PC-9 (cell line): Measurements from ENCODE around the gene PKNOX2. TPM values are rescaled to one million over a fixed set of nuclear protein-coding genes. Genes with fewer than 3 reads are reported as not detected.

Experiments
- BruUV-seq: library from RNA; stranded (reverse); fragments of 400-500 nt; replicated peaks from 2 replicates; lab custom pipeline; 2021; lab: Mats Ljungman, UMichigan
- CTCF ChIA-PET: fragments of 300-600 bp; sonication (Branson Sonifier 250); formaldehyde crosslinking; loops from one replicate; lab custom pipeline; 2022; ENCODE audit warnings: antibody characterized with exemption; lab: Charles Lee
- POLR2A ChIA-PET: fragments of 300-600 bp; sonication (Branson Sonifier 250); formaldehyde crosslinking; loops from one replicate; lab custom pipeline; 2022; ENCODE audit warnings: antibody characterized with exemption; ENCODE audit not compliant: unreplicated experiment; lab: Charles Lee
- DNase-seq, 2 experiments: peaks; one replicate each; pipeline versions ENCODE4 v3.0.0 to v3.0.0-alpha.2; 2015 to 2022; ENCODE audit warnings: mixed read lengths in 1 of 2
- H2AFZ ChIP-seq: fragments of 200-600 bp; sonication (generic); 2 replicates; pipeline ENCODE4 v1.8.1; 2017; ENCODE audit warnings: antibody characterized with exemption
- H3F3A ChIP-seq: fragments of 200-600 bp; sonication (generic); 2 replicates; pipeline ENCODE4 v1.8.1; 2017; ENCODE audit warnings: antibody characterized with exemption, mild to moderate bottlenecking, low read depth; ENCODE audit not compliant: insufficient read depth
- H3K27ac ChIP-seq: fragments of 200-600 bp; sonication (generic); 2 replicates; pipeline ENCODE4 v1.6.1; 2016; ENCODE audit warnings: mixed run types
- H3K27me3 ChIP-seq: fragments of 200-600 bp; sonication (generic); 2 replicates; pipeline ENCODE4 v1.6.1; 2016; ENCODE audit warnings: low read depth, mixed run types; ENCODE audit not compliant: insufficient read depth
- H3K36me3 ChIP-seq: fragments of 200-600 bp; sonication (generic); 2 replicates; pipeline ENCODE4 v1.6.1; 2016; ENCODE audit warnings: low read depth, mixed run types
- H3K4me1 ChIP-seq: fragments of 200-600 bp; sonication (generic); replicated peaks from 2 replicates; pipeline ENCODE4 v1.6.1; 2016; ENCODE audit warnings: mixed run types; ENCODE audit not compliant: insufficient read depth
- H3K4me2 ChIP-seq: fragments of 200-600 bp; sonication (generic); 2 replicates; pipeline ENCODE4 v1.6.1; 2017; ENCODE audit warnings: mixed run types
- H3K4me3 ChIP-seq: fragments of 200-600 bp; sonication (generic); 2 replicates; pipeline ENCODE4 v1.6.1; 2016; ENCODE audit warnings: mixed run types
- H3K79me2 ChIP-seq: fragments of 200-600 bp; sonication (generic); 2 replicates; pipeline ENCODE4 v1.6.1; 2017; ENCODE audit warnings: low read depth, mixed run types
- H3K9me2 ChIP-seq: fragments of 200-600 bp; sonication (generic); 2 replicates; pipeline ENCODE4 v1.8.1; 2017; ENCODE audit warnings: mild to moderate bottlenecking; ENCODE audit not compliant: insufficient read depth
- H3K9me3 ChIP-seq: fragments of 200-600 bp; sonication (generic); 2 replicates; pipeline ENCODE4 v1.8.1; 2016; ENCODE audit warnings: low read depth; ENCODE audit not compliant: insufficient read depth
- H4K20me1 ChIP-seq: fragments of 200-600 bp; sonication (generic); 2 replicates; pipeline ENCODE4 v1.8.1; 2017; ENCODE audit not compliant: insufficient read depth
- CTCF ChIP-seq: fragments of 200-600 bp; sonication (generic); conservative IDR thresholded peaks from 2 replicates; pipeline ENCODE4 v1.6.1; 2017; ENCODE audit warnings: mixed run types, antibody characterized with exemption, mild to moderate bottlenecking, moderate library complexity
- EZH2 ChIP-seq: fragments of 200-600 bp; sonication (generic); IDR thresholded peaks from 2 replicates; pipeline ENCODE4 v1.8.0; 2017; ENCODE audit warnings: antibody characterized with exemption, low read depth
- intact Hi-C: fragments of 100-400 bp; cut with micrococcal nuclease; formaldehyde crosslinking; loops from one replicate; pipeline ENCODE4 v1.10.0; 2022; ENCODE audit not compliant: unreplicated experiment
- total RNA-seq: library from RNA; stranded (reverse); gene quantifications from 2 replicates; pipeline ENCODE4 v1.2.3, GENCODE V29; 2021

PKNOX2 gene
- total RNA-seq, 1 experiment from 2014 or later, result not detected

- no peak for DNase-seq
- H3K9me3 ChIP-seq, result no peaks in the 10 kb centered on the region
- H3K9me2 ChIP-seq, result no peaks in the 10 kb centered on the region
- intact Hi-C loops, result no loop called here
- H2AFZ ChIP-seq, result no peak overlapping the region
- H4K20me1 ChIP-seq, result no peaks in the 10 kb centered on the region
- ChIA-PET CTCF (no interaction called here), POLR2A (no interaction called here)
- no peaks in the 10 kb centered on the region for H3K4me1 ChIP-seq
- BruUV-seq, result no TSS peak
- H3K4me3 ChIP-seq, result no peak overlapping the region
- H3K27ac ChIP-seq, result no peak overlapping the region
- no peaks in the 10 kb centered on the region for H3F3A ChIP-seq
- peaks cover 9% of the 10 kb centered on the region for H3K27me3 ChIP-seq
- no peak overlapping the region for H3K4me2 ChIP-seq
- no peaks in the 10 kb centered on the region for H3K79me2 ChIP-seq
- no peaks in the 10 kb centered on the region for H3K36me3 ChIP-seq
- TF ChIP-seq EZH2, result no peak
- no peak for TF ChIP-seq CTCF
These were observed 156.0 kb downstream of the PKNOX2 start for GRCh38 chr11:125320347-125321076.

- no peak for DNase-seq
- no peak for TF ChIP-seq EZH2
- intact Hi-C loops, result no loop called here
- Histone ChIP-seq H3K4me2 (no peak overlapping the region), H3K27me3 (peaks cover 13% of the 10 kb centered on the region), H3K4me1 (no peaks in the 10 kb centered on the region), H4K20me1 (no peaks in the 10 kb centered on the region), H3K27ac (no peak overlapping the region), H3F3A (no peaks in the 10 kb centered on the region), H3K9me2 (no peaks in the 10 kb centered on the region), H3K4me3 (no peak overlapping the region), H2AFZ (no peak overlapping the region), H3K9me3 (no peaks in the 10 kb centered on the region), H3K79me2 (no peaks in the 10 kb centered on the region), H3K36me3 (no peaks in the 10 kb centered on the region)
- ChIA-PET POLR2A (no interaction called here), CTCF (no interaction called here)
- no TSS peak for BruUV-seq
These were observed 157.7 kb downstream of the PKNOX2 start for GRCh38 chr11:125322289-125322688.

GRCh38 chr11:125325196-125325595, 160.6 kb downstream of the PKNOX2 start:
- Histone ChIP-seq H3K36me3 (no peaks in the 10 kb centered on the region), H3K4me3 (no peak overlapping the region), H3K27ac (no peak overlapping the region), H4K20me1 (no peaks in the 10 kb centered on the region), H3K79me2 (no peaks in the 10 kb centered on the region), H3K27me3 (peaks cover 26% of the 10 kb centered on the region), H2AFZ (no peak overlapping the region), H3K4me2 (no peak overlapping the region), H3K9me2 (no peaks in the 10 kb centered on the region), H3K9me3 (no peaks in the 10 kb centered on the region), H3K4me1 (no peaks in the 10 kb centered on the region), H3F3A (no peaks in the 10 kb centered on the region)
- TF ChIP-seq CTCF (no peak), EZH2 (no peak)
- BruUV-seq, result no TSS peak
- POLR2A ChIA-PET, result no interaction called here
- CTCF ChIA-PET, result no interaction called here
- DNase-seq, result no peak
- intact Hi-C loops, result no loop called here
